Measurements from ENCODE around the gene ST3GAL3. TPM values are rescaled to one million over a fixed set of nuclear protein-coding genes. Genes with fewer than 3 reads are reported as not detected.

Gene ST3GAL3
- total RNA-seq, 3 donors from 2014 or later = 14.0 to 23.0 (median 19.7) TPM

- DNase-seq (ENCODE audit: low spot score in 2 of 2) = no peak
- no peaks in the 10 kb centered on the region for H3K9me3 ChIP-seq
- H3K27ac ChIP-seq = no peak overlapping the region
- no peaks in the 10 kb centered on the region for H3K27me3 ChIP-seq
- no peaks in the 10 kb centered on the region for H3K36me3 ChIP-seq
- no peak for TF ChIP-seq POLR2A (IDR thresholded peaks at IDR 0.05)
- no peak for TF ChIP-seq POLR2AphosphoS5 (IDR thresholded peaks at IDR 0.05)
- no peak for TF ChIP-seq CTCF (IDR thresholded peaks at IDR 0.05)
- intact Hi-C loops (cut with DNase I; ENCODE audit: low total_unique reads) = loop anchor here (10.0 kb wide), 1 partner anchor 1114 kb away; the partner anchor contains the start of gene ZNF691
- no peak overlapping the region for H3K4me3 ChIP-seq
- no peaks in the 10 kb centered on the region for H3K4me1 ChIP-seq
Observed at GRCh38 chr1:43958351-43959255, 251.3 kb downstream of the ST3GAL3 start.

- Histone ChIP-seq H3K9me3 (no peaks in the 10 kb centered on the region), H3K4me3 (no peak overlapping the region), H3K27ac (no peak overlapping the region), H3K36me3 (no peaks in the 10 kb centered on the region), H3K27me3 (no peaks in the 10 kb centered on the region), H3K4me1 (no peaks in the 10 kb centered on the region)
- TF ChIP-seq CTCF (IDR thresholded peaks at IDR 0.05) (no peak), POLR2AphosphoS5 (IDR thresholded peaks at IDR 0.05) (no peak), POLR2A (IDR thresholded peaks at IDR 0.05) (no peak)
- DNase-seq (ENCODE audit: low spot score in 2 of 2) = no peak
- intact Hi-C loops (cut with DNase I; ENCODE audit: low total_unique reads) = no loop called here
Observed at GRCh38 chr1:43960798-43961197, 253.5 kb downstream of the ST3GAL3 start.

- no peaks in the 10 kb centered on the region for H3K36me3 ChIP-seq
- intact Hi-C loops (cut with DNase I; ENCODE audit: low total_unique reads) = no loop called here
Observed at GRCh38 chr1:43961692-43962091, 254.4 kb downstream of the ST3GAL3 start.

GRCh38 chr1:43962324-43962723 is 255.0 kb downstream of the ST3GAL3 start:
- H3K27ac ChIP-seq = no peak overlapping the region
- H3K9me3 ChIP-seq = no peaks in the 10 kb centered on the region
- intact Hi-C loops (cut with DNase I; ENCODE audit: low total_unique reads) = no loop called here
- no peaks in the 10 kb centered on the region for H3K27me3 ChIP-seq
- H3K4me1 ChIP-seq = no peaks in the 10 kb centered on the region
- TF ChIP-seq CTCF (IDR thresholded peaks at IDR 0.05) (no peak), POLR2AphosphoS5 (IDR thresholded peaks at IDR 0.05) (no peak), POLR2A (IDR thresholded peaks at IDR 0.05) (no peak)
- DNase-seq (ENCODE audit: low spot score in 2 of 2) = no peak
- H3K36me3 ChIP-seq = no peaks in the 10 kb centered on the region
- no peak overlapping the region for H3K4me3 ChIP-seq

More at GRCh38 chr1:43961692-43962091, 254.4 kb downstream of the ST3GAL3 start:
- TF ChIP-seq CTCF (IDR thresholded peaks at IDR 0.05) = no peak
- no peak for TF ChIP-seq POLR2AphosphoS5 (IDR thresholded peaks at IDR 0.05)
- no peak for TF ChIP-seq POLR2A (IDR thresholded peaks at IDR 0.05)
- Histone ChIP-seq H3K27me3 (no peaks in the 10 kb centered on the region), H3K4me1 (no peaks in the 10 kb centered on the region), H3K4me3 (no peak overlapping the region), H3K9me3 (no peaks in the 10 kb centered on the region), H3K27ac (no peak overlapping the region)
- no peak for DNase-seq (ENCODE audit: low spot score in 2 of 2)

- no peak overlapping the region for H3K4me3 ChIP-seq
Observed at GRCh38 chr1:43963006-43963405, 255.7 kb downstream of the ST3GAL3 start.

More at GRCh38 chr1:43963006-43963405, 255.7 kb downstream of the ST3GAL3 start:
- DNase-seq (ENCODE audit: low spot score in 2 of 2) = no peak
- H3K27ac ChIP-seq = no peak overlapping the region
- no peaks in the 10 kb centered on the region for H3K4me1 ChIP-seq
- intact Hi-C loops (cut with DNase I; ENCODE audit: low total_unique reads) = no loop called here
- H3K36me3 ChIP-seq = no peaks in the 10 kb centered on the region
- TF ChIP-seq POLR2AphosphoS5 (IDR thresholded peaks at IDR 0.05) (no peak), POLR2A (IDR thresholded peaks at IDR 0.05) (no peak), CTCF (IDR thresholded peaks at IDR 0.05) (no peak)
- H3K27me3 ChIP-seq = no peaks in the 10 kb centered on the region
- H3K9me3 ChIP-seq = no peaks in the 10 kb centered on the region

Data from breast epithelium (tissue), 4 donors.